ENCODE results near the gene CNGA3.
A peak's percentile ranks its signal among the peaks of the same experiment; 100 is the strongest.
"Not testable (repeated sequence)": the region's sequence is repeated elsewhere in the genome, so short reads cannot be mapped to it uniquely, and the experiment has no call there.

Gene CNGA3

GRCh38 chr2:98435670-98436069 is 89.4 kb downstream of the CNGA3 start:
- not testable (repeated sequence) for H3K4ac ChIP-seq (ENCODE audit: low read depth, low read length); H3K4me3 ChIP-seq (ENCODE audit: low read length)

GRCh38 chr2:98436734-98437133 is 90.5 kb downstream of the CNGA3 start:
- Histone ChIP-seq H3K4me3 (ENCODE audit: low read length) (no peak overlapping the region), H3K4me2 (ENCODE audit: low read length) (no peak overlapping the region), H2AK5ac (ENCODE audit: low read length) (no peak overlapping the region), H4K5ac (ENCODE audit: low read length) (no peak overlapping the region), H3K4ac (ENCODE audit: low read depth, low read length) (no peak overlapping the region), H3K56ac (ENCODE audit: low read length) (no peak overlapping the region), H3K27ac (ENCODE audit: low read depth, low read length) (no peak overlapping the region), H3K36me3 (ENCODE audit: control insufficient read depth, insufficient read depth, low read length) (no peaks in the 10 kb centered on the region), H3K23ac (ENCODE audit: low read length) (no peak overlapping the region), H3K27me3 (ENCODE audit: insufficient read depth, low read length, poor library complexity) (no peaks in the 10 kb centered on the region), H3K18ac (ENCODE audit: low read length) (no peak overlapping the region), H2BK120ac (ENCODE audit: low read depth, low read length) (no peak overlapping the region), H4K8ac (ENCODE audit: low read depth, low read length) (no peak overlapping the region), H2BK5ac (ENCODE audit: low read length) (no peak overlapping the region), H3K79me1 (ENCODE audit: low read length) (no peaks in the 10 kb centered on the region), H3K9ac (ENCODE audit: low read length) (no peak overlapping the region), H3K4me1 (ENCODE audit: control insufficient read depth, low read depth, low read length) (peaks cover 2% of the 10 kb centered on the region), H2BK15ac (replicated peaks; ENCODE audit: low read depth) (no peak overlapping the region), H3K79me2 (ENCODE audit: control insufficient read depth, insufficient read depth, low read length) (no peaks in the 10 kb centered on the region)
- no CpG with 5 or more reads among the region's 4 CpGs for WGBS (ENCODE audit: extremely low coverage, insufficient coverage, low lambda C conversion rate)
- no peak for DNase-seq

More at GRCh38 chr2:98435670-98436069, 89.4 kb downstream of the CNGA3 start:
- H2BK5ac ChIP-seq (ENCODE audit: low read length); H2BK120ac ChIP-seq (ENCODE audit: low read depth, low read length); H3K79me2 ChIP-seq (ENCODE audit: control insufficient read depth, insufficient read depth, low read length); H3K18ac ChIP-seq (ENCODE audit: low read length); H4K8ac ChIP-seq (ENCODE audit: low read depth, low read length); H3K4me2 ChIP-seq (ENCODE audit: low read length); DNase-seq; H3K79me1 ChIP-seq (ENCODE audit: low read length); H3K9ac ChIP-seq (ENCODE audit: low read length); H2AK5ac ChIP-seq (ENCODE audit: low read length); H3K23ac ChIP-seq (ENCODE audit: low read length); H4K5ac ChIP-seq (ENCODE audit: low read length); H3K56ac ChIP-seq (ENCODE audit: low read length); H3K27me3 ChIP-seq (ENCODE audit: insufficient read depth, low read length, poor library complexity); H2BK15ac ChIP-seq (replicated peaks; ENCODE audit: low read depth); H3K4me1 ChIP-seq (ENCODE audit: control insufficient read depth, low read depth, low read length); H3K27ac ChIP-seq (ENCODE audit: low read depth, low read length); H3K36me3 ChIP-seq (ENCODE audit: control insufficient read depth, insufficient read depth, low read length): not testable (repeated sequence)
- WGBS (ENCODE audit: extremely low coverage, insufficient coverage, low lambda C conversion rate) = no CpG with 5 or more reads among the region's 4 CpGs

- Histone ChIP-seq H3K27me3 (ENCODE audit: insufficient read depth, low read length, poor library complexity) (no peaks in the 10 kb centered on the region), H3K79me1 (ENCODE audit: low read length) (no peaks in the 10 kb centered on the region), H3K4me3 (ENCODE audit: low read length) (no peak overlapping the region), H3K18ac (ENCODE audit: low read length) (no peak overlapping the region), H3K4me2 (ENCODE audit: low read length) (no peak overlapping the region), H2AK5ac (ENCODE audit: low read length) (no peak overlapping the region), H3K9ac (ENCODE audit: low read length) (no peak overlapping the region), H3K79me2 (ENCODE audit: control insufficient read depth, insufficient read depth, low read length) (no peaks in the 10 kb centered on the region), H3K56ac (ENCODE audit: low read length) (no peak overlapping the region), H3K27ac (ENCODE audit: low read depth, low read length) (no peak overlapping the region), H2BK120ac (ENCODE audit: low read depth, low read length) (no peak overlapping the region), H3K36me3 (ENCODE audit: control insufficient read depth, insufficient read depth, low read length) (no peaks in the 10 kb centered on the region), H4K8ac (ENCODE audit: low read depth, low read length) (no peak overlapping the region), H3K4ac (ENCODE audit: low read depth, low read length) (no peak overlapping the region), H3K23ac (ENCODE audit: low read length) (no peak overlapping the region), H3K4me1 (ENCODE audit: control insufficient read depth, low read depth, low read length) (peaks cover 2% of the 10 kb centered on the region), H4K5ac (ENCODE audit: low read length) (no peak overlapping the region), H2BK15ac (replicated peaks; ENCODE audit: low read depth) (peak overlapping the region; percentile 19), H2BK5ac (ENCODE audit: low read length) (no peak overlapping the region)
- DNase-seq = no peak
- no CpG with 5 or more reads among the region's 1 CpG for WGBS (ENCODE audit: extremely low coverage, insufficient coverage, low lambda C conversion rate)
Measured at GRCh38 chr2:98438190-98439133, 92.2 kb downstream of the CNGA3 start.

- Histone ChIP-seq H2AK5ac (ENCODE audit: low read length) (no peak overlapping the region), H3K18ac (ENCODE audit: low read length) (peak overlapping the region; percentile 90), H3K9ac (ENCODE audit: low read length) (no peak overlapping the region), H2BK5ac (ENCODE audit: low read length) (peak overlapping the region; percentile 98), H3K79me1 (ENCODE audit: low read length) (peaks cover 7% of the 10 kb centered on the region), H3K4me3 (ENCODE audit: low read length) (no peak overlapping the region), H4K8ac (ENCODE audit: low read depth, low read length) (no peak overlapping the region), H3K36me3 (ENCODE audit: control insufficient read depth, insufficient read depth, low read length) (no peaks in the 10 kb centered on the region), H3K4me2 (ENCODE audit: low read length) (no peak overlapping the region), H2BK15ac (replicated peaks; ENCODE audit: low read depth) (no peak overlapping the region), H3K27me3 (ENCODE audit: insufficient read depth, low read length, poor library complexity) (no peaks in the 10 kb centered on the region), H4K5ac (ENCODE audit: low read length) (peak overlapping the region; percentile 0), H3K79me2 (ENCODE audit: control insufficient read depth, insufficient read depth, low read length) (peaks cover 19% of the 10 kb centered on the region), H3K27ac (ENCODE audit: low read depth, low read length) (peak overlapping the region; percentile 92), H2BK120ac (ENCODE audit: low read depth, low read length) (peak overlapping the region; percentile 54), H3K23ac (ENCODE audit: low read length) (no peak overlapping the region), H3K4me1 (ENCODE audit: control insufficient read depth, low read depth, low read length) (peaks cover 6% of the 10 kb centered on the region), H3K4ac (ENCODE audit: low read depth, low read length) (peak overlapping the region; percentile 55), H3K56ac (ENCODE audit: low read length) (peak overlapping the region; percentile 60)
- no CpG with 5 or more reads among the region's 7 CpGs for WGBS (ENCODE audit: extremely low coverage, insufficient coverage, low lambda C conversion rate)
- DNase-seq = peak; percentile 93
Measured at GRCh38 chr2:98441706-98442450, 95.6 kb downstream of the CNGA3 start.

GRCh38 chr2:98442488-98442887 is 96.2 kb downstream of the CNGA3 start:
- WGBS (ENCODE audit: extremely low coverage, insufficient coverage, low lambda C conversion rate) = no CpG with 5 or more reads among the region's 4 CpGs
- H2AK5ac ChIP-seq (ENCODE audit: low read length) = no peak overlapping the region
- H3K79me2 ChIP-seq (ENCODE audit: control insufficient read depth, insufficient read depth, low read length) = peaks cover 24% of the 10 kb centered on the region
- H3K79me1 ChIP-seq (ENCODE audit: low read length) = peaks cover 9% of the 10 kb centered on the region
- DNase-seq = peak; percentile 95
- peak overlapping the region; percentile 92 for H3K27ac ChIP-seq (ENCODE audit: low read depth, low read length)
- peak overlapping the region; percentile 98 for H2BK5ac ChIP-seq (ENCODE audit: low read length)
- no peak overlapping the region for H2BK120ac ChIP-seq (ENCODE audit: low read depth, low read length)
- H3K23ac ChIP-seq (ENCODE audit: low read length) = no peak overlapping the region
- H4K8ac ChIP-seq (ENCODE audit: low read depth, low read length) = no peak overlapping the region
- H3K18ac ChIP-seq (ENCODE audit: low read length) = peak overlapping the region; percentile 86
- H3K4me2 ChIP-seq (ENCODE audit: low read length) = no peak overlapping the region
- H3K27me3 ChIP-seq (ENCODE audit: insufficient read depth, low read length, poor library complexity) = no peaks in the 10 kb centered on the region
- H4K5ac ChIP-seq (ENCODE audit: low read length) = peak overlapping the region; percentile 66
- no peak overlapping the region for H2BK15ac ChIP-seq (replicated peaks; ENCODE audit: low read depth)
- no peak overlapping the region for H3K9ac ChIP-seq (ENCODE audit: low read length)
- H3K56ac ChIP-seq (ENCODE audit: low read length) = peak overlapping the region; percentile 60
- H3K4ac ChIP-seq (ENCODE audit: low read depth, low read length) = no peak overlapping the region
- H3K36me3 ChIP-seq (ENCODE audit: control insufficient read depth, insufficient read depth, low read length) = no peaks in the 10 kb centered on the region
- no peak overlapping the region for H3K4me3 ChIP-seq (ENCODE audit: low read length)
- peaks cover 10% of the 10 kb centered on the region for H3K4me1 ChIP-seq (ENCODE audit: control insufficient read depth, low read depth, low read length)

All from mesendoderm (in vitro differentiated cells).